Measurements from ENCODE around the gene MYNN.

DNA sequence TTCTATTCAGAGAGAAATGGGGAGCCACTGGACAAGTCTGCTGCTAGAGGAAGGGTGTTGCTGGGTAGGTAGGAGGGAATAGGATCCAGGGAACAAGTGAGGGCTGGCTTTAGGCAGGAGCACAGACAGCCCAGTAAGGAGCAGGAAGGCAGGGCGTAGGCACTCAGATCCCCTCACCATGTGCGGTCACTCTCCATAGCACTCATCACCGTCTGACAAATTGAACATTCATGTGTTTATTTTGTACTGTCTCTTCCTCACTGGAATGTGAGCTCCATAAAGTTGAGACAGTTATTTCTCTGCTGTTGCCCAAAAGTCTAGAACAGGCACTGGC is 63.7 kb downstream of the MYNN start:
- TF ChIP-seq CEBPB (IDR thresholded peaks at IDR 0.05; ENCODE audit: borderline replicate concordance, low read depth, low read length) (no peak), ZBTB8A (CRISPR knock-in tag; IDR thresholded peaks at IDR 0.05; ENCODE audit: borderline replicate concordance, low read depth) (no peak)
- TF ChIP-seq, protein P1, sequence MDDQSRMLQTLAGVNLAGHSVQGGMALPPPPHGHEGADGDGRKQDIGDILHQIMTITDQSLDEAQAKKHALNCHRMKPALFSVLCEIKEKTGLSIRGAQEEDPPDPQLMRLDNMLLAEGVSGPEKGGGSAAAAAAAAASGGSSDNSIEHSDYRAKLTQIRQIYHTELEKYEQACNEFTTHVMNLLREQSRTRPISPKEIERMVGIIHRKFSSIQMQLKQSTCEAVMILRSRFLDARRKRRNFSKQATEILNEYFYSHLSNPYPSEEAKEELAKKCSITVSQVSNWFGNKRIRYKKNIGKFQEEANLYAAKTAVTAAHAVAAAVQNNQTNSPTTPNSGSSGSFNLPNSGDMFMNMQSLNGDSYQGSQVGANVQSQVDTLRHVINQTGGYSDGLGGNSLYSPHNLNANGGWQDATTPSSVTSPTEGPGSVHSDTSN (CRISPR knock-in tag; IDR thresholded peaks at IDR 0.05; ENCODE audit: borderline replicate concordance) = no peak
